Measurements from ENCODE around the gene PCK2.

GRCh38 chr14:24054324-24054641, 39.8 kb upstream of the PCK2 start:
- TF ChIP-seq CTCF (IDR thresholded peaks at IDR 0.05) (no peak), POLR2A (IDR thresholded peaks at IDR 0.05) (no peak)

All from adrenal gland (tissue), 5 donors.